Epithelial cell of esophagus (primary cell): Measurements from ENCODE around the gene BPIFB6.

ENCODE experiments used
- DNase-seq: peaks from one replicate; pipeline ENCODE4 v3.0.0; 2010; ENCODE audit warnings: low read depth
- H3K4me3 ChIP-seq: 2 replicates; pipeline ENCODE4 v1.5.1; 2011; ENCODE audit warnings: mild to moderate bottlenecking, low read length, control low read depth
- TF ChIP-seq, protein P1 (sequence below): IDR thresholded peaks from 2 replicates; pipeline ENCODE4 v1.5.1; 2011; ENCODE audit warnings: low read depth, mild to moderate bottlenecking, low read length, control low read depth, inconsistent platforms; ENCODE audit not compliant: insufficient read depth; ENCODE audit errors: missing control alignments

BPIFB6 gene

DNA sequence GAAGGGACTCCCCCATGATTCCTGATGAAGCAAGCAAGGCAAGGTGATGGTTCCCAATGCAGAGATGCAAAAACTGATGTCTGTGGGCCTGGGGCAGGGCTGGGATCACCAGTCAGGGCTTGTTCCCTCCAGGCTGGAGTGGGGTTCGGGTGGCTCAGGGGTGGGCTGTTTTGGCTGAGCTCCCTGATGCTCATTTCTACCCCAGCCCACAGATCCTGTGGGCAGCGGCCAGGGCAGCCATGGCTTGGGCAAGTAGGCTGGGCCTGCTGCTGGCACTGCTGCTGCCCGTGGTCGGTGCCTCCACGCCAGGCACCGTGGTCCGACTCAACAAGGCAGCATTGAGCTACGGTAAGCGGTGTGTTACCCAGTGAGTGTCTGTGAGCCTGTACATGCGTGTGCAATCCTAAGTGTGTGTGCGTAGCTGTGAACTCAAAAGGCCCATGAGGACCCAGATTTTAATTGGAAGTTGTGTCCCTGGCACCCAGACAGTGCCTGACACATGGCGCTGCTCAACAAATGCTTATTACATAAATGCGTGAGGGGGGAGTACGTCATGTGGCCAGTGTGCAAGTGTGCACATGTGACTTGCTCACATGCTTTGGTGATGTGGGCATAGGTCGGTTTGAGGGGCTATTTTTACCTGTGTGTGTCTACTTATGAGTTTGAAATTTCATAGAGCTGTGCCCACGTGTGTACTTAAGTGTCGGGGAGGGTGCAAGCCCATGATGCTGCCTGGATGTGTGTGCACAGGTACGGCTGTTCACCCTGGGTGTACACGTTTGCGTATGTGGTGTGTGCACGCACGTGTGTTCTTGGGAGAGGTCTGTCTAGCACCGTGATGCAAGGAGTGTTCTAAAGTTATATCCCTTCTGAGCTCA lies 22.9 kb upstream of the BPIFB6 start:
- DNase-seq, result no peak
- TF ChIP-seq, protein P1, sequence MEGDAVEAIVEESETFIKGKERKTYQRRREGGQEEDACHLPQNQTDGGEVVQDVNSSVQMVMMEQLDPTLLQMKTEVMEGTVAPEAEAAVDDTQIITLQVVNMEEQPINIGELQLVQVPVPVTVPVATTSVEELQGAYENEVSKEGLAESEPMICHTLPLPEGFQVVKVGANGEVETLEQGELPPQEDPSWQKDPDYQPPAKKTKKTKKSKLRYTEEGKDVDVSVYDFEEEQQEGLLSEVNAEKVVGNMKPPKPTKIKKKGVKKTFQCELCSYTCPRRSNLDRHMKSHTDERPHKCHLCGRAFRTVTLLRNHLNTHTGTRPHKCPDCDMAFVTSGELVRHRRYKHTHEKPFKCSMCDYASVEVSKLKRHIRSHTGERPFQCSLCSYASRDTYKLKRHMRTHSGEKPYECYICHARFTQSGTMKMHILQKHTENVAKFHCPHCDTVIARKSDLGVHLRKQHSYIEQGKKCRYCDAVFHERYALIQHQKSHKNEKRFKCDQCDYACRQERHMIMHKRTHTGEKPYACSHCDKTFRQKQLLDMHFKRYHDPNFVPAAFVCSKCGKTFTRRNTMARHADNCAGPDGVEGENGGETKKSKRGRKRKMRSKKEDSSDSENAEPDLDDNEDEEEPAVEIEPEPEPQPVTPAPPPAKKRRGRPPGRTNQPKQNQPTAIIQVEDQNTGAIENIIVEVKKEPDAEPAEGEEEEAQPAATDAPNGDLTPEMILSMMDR, result no peak
- H3K4me3 ChIP-seq, result no peak overlapping the region

DNA sequence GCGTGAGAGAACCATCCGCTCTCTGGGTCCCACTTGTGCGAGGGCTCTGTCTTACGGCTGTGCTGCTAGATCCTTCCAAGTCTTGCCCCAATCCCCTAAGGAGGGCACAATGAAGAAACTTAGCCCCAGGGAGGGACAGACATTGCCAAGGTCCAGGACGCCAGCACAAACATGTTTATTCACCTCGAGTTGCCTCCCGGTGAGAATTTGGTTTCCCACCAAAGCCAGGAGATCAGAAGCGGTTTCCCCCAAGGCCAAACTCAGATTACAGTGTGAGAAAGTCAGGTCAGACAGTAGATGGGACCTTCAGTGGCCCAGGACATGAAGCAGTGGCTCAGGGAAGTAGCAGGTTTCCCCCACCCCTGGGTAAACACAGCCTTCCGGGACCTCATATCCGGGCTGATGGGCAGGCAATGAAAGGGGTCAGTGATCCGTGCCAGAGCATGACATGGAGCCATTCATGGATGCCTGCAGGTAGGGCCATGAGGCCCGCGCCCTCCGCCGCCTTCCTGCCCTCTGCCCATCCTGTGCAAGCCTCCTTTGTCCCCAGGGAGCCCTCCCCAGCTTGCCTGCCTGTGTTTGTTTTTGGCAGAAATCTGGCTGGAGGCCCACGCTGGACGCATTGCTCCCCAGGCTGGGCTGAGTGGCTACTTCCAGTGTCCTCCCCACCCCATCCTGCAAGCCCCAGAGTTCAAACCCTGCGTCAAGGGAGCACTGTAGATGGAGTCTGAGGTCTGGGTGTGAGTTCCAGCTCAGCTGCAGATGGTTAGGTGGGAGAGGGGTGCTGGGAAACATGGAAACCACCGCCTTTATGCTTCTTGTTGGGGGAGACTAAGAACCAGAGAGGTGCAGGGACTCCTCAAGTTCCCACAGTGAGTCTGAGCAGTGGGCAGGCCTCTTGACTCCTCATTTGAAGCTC lies 22.0 kb upstream of the BPIFB6 start:
- no peak for DNase-seq
- TF ChIP-seq, protein P1, result no peak
- H3K4me3 ChIP-seq, result no peak overlapping the region

DNA sequence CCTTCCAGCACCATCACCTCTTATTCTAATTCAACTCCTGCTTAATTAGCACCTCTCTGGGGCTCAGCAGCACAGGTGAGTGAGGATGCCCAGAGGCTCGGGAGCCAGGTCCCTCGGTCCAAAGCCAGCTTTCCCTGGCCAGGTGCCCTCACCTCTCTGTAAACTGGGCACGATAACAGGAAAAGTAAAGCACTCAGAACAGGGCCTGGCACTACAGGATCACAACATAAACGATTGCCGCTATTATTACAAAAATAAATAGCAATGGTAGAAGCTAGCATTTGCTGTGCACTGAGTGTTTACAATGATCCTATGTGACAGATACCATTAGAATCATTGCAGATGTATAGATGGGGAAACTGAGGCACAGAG lies 21.3 kb upstream of the BPIFB6 start:
- no peak overlapping the region for H3K4me3 ChIP-seq
- DNase-seq, result no peak
- TF ChIP-seq, protein P1, result no peak

DNA sequence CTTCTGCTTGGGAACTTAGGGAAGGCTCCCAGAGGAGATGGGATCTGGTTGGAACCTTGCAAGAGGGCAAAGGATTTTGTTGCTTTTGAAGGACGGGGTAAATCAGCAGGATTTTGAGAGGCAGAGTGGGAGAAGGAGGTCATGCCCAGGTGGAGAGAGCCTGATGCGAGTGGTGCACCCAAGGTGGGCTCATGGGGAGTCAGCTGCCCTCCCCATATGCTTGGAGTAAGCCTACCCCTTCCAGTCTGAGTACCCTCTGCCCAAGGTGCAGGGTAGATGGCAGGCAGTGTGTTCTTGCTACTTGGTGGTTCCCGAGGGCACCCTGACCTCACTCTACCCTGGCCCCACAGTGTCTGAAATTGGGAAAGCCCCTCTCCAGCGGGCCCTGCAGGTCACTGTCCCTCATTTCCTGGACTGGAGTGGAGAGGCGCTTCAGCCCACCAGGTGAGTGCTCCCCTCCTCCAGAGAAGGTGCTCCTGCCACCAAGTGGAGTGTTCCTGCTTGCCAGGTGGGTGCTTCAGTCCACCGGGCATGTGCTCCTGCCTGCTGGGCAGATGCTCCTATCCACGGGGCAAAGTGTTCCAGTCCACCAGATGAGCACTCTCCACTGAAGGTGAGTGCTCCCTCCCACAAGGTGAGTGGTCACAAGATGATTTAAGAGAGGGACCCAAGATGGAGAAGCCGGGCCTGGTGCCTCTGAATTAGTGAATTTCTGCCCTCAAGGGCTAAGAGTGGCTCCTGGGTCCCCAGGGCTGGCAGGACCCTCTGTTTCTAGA lies 20.6 kb upstream of the BPIFB6 start:
- H3K4me3 ChIP-seq, result no peak overlapping the region
- TF ChIP-seq, protein P1, result no peak
- DNase-seq, result no peak

DNA sequence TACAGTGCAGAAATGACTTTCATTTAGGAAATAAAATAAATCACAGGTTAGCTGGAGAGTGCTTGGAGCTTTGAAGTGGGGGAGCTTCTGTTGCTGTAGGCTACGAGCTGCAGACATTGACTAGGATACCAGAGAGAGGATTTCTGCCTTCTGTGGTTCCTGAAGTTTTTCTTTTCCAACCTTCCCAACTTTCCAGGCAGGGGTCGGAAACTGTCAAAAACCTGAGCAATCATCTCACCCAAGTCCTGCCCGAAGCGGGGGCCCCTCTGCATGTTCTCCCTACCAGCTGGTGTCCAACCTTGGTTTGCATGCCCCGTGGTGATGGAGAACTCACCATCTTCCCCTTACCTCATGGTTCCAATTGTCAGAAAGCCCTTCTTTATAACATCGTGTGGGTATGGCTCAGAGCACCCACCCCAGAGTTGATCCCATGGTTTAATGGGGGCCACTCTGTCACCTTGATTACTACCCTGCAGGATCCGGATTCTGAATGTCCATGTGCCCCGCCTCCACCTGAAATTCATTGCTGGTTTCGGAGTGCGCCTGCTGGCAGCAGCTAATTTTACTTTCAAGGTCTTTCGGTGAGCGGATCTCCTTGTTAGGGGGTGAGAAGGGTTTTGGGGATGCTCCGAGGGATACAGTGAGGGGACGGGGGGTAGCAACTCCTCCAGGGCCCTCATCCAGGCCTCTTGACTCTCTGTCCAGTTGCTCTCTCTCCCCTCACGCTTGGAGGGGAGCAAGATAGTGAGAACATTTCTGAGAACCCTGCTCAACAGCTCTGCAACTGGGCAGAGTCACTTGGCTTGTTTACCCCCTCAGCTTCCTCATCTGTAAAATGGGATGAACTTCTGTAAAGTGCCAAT lies 18.9 kb upstream of the BPIFB6 start:
- DNase-seq, result no peak
- TF ChIP-seq, protein P1, result no peak

DNA sequence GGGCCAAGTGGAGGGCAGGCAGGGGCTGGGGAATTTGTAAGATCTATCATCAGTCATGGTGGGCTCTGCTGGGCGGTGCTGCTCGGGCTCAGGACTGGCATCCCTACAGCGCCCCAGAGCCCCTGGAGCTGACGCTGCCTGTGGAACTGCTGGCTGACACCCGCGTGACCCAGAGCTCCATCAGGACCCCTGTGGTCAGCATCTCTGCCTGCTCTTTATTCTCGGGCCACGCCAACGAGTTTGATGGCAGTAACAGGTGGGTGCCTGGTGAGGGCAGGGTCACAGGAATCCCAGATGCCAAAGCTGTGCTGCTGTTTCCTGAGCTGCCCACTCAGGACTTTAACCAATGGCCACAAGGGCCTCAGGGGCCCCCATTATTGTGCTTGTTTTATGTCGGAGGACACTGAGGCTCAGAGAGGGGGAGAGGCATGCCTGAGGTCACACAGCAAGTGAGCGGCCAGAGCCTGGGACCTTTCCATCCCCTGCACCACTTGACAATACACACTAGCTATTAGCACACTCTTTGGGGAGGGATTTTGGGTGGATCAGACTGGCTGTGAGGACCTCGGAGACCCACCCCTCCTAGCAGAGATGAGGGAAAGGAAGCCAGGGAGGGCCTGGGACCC lies 17.6 kb upstream of the BPIFB6 start:
- DNase-seq, result no peak
- no peak overlapping the region for H3K4me3 ChIP-seq
- TF ChIP-seq, protein P1, result no peak

More for the DNA sequence above, 18.9 kb upstream of the BPIFB6 start:
- no peak overlapping the region for H3K4me3 ChIP-seq
